Measurements from ENCODE around the gene VNN1. TPM values are rescaled to one million over a fixed set of nuclear protein-coding genes. Genes with fewer than 3 reads are reported as not detected.

Gene VNN1
- total RNA-seq, 4 donors from 2014 or later: 0.84 to 1.5 (median 1.4) TPM; not detected in 1

GRCh38 chr6:132751828-132752227, 38.0 kb upstream of the VNN1 start:
- WGBS, 2 donors: 76 to 77% methylated on average over 1 of the region's 1 CpG

GRCh38 chr6:132751306-132751705, 37.5 kb upstream of the VNN1 start:
- no peaks in the 10 kb centered on the region for H3K27me3 ChIP-seq
- DNase-seq (ENCODE audit: low spot score in 2 of 2): no peak
- no peaks in the 10 kb centered on the region for H3K9me3 ChIP-seq
- H3K4me3 ChIP-seq: no peak overlapping the region
- H3K27ac ChIP-seq: no peak overlapping the region
- WGBS, 2 donors: 75 to 80% methylated on average over 4 of the region's 4 CpGs
- no peaks in the 10 kb centered on the region for H3K36me3 ChIP-seq
- no peaks in the 10 kb centered on the region for H3K4me1 ChIP-seq
- TF ChIP-seq CTCF (IDR thresholded peaks at IDR 0.05): no peak
- TF ChIP-seq POLR2A (IDR thresholded peaks at IDR 0.05): no peak
- TF ChIP-seq EP300 (IDR thresholded peaks at IDR 0.05): peak; percentile 24 to 52

More at GRCh38 chr6:132751828-132752227, 38.0 kb upstream of the VNN1 start:
- Histone ChIP-seq H3K4me3 (no peak overlapping the region), H3K9me3 (no peaks in the 10 kb centered on the region), H3K36me3 (no peaks in the 10 kb centered on the region), H3K27ac (peak overlapping the region in 1 of 4 donors; percentile 55), H3K27me3 (no peaks in the 10 kb centered on the region), H3K4me1 (no peaks in the 10 kb centered on the region)
- DNase-seq (ENCODE audit: low spot score in 2 of 2): no peak
- TF ChIP-seq CTCF (IDR thresholded peaks at IDR 0.05): no peak
- TF ChIP-seq EP300 (IDR thresholded peaks at IDR 0.05): no peak
- no peak for TF ChIP-seq POLR2A (IDR thresholded peaks at IDR 0.05)

- DNase-seq (ENCODE audit: low spot score in 2 of 2): no peak
Observed at GRCh38 chr6:132750455-132751248, 36.8 kb upstream of the VNN1 start.

DNA sequence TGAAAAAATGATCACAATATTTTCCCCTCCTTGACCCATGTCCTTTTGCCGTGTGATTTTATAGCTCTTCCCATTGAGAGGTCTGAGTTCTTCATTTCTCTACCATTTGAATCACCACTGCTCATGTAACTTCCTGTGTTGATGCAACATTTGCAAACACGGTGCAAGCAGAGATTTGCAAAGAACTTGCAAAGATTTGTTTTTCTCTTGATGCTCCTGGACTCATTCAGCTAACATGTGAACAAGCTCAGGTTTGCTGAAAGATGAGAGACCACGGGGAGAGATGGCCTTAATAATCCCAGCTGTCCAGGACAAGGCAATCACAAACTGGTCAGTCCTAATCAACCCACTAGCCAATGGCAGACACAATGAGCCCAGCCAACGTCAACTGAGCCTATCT, 35.3 kb upstream of the VNN1 start:
- WGBS, 2 donors: 53 to 68% methylated on average over 4 of the region's 4 CpGs
- Histone ChIP-seq H3K9me3 (no peaks in the 10 kb centered on the region), H3K4me3 (no peak overlapping the region), H3K36me3 (no peaks in the 10 kb centered on the region), H3K4me1 (no peaks in the 10 kb centered on the region), H3K27ac (peak overlapping the region in 1 of 4 donors; percentile 9), H3K27me3 (no peaks in the 10 kb centered on the region)
- TF ChIP-seq POLR2A (IDR thresholded peaks at IDR 0.05) (no peak), CTCF (IDR thresholded peaks at IDR 0.05) (no peak), EP300 (IDR thresholded peaks at IDR 0.05) (peak in 1 of 2 donors; percentile 75)
- peak in 1 of 2 donors; percentile 25 for DNase-seq (ENCODE audit: low spot score in 2 of 2)

More at GRCh38 chr6:132750455-132751248, 36.8 kb upstream of the VNN1 start:
- no peak for TF ChIP-seq POLR2A (IDR thresholded peaks at IDR 0.05)
- WGBS, 2 donors: 77 to 79% methylated on average over 8 of the region's 8 CpGs
- no peaks in the 10 kb centered on the region for H3K4me1 ChIP-seq
- no peaks in the 10 kb centered on the region for H3K36me3 ChIP-seq
- no peak overlapping the region for H3K4me3 ChIP-seq
- H3K27ac ChIP-seq: peak overlapping the region in 1 of 4 donors; percentile 17
- no peaks in the 10 kb centered on the region for H3K9me3 ChIP-seq
- H3K27me3 ChIP-seq: no peaks in the 10 kb centered on the region

DNA sequence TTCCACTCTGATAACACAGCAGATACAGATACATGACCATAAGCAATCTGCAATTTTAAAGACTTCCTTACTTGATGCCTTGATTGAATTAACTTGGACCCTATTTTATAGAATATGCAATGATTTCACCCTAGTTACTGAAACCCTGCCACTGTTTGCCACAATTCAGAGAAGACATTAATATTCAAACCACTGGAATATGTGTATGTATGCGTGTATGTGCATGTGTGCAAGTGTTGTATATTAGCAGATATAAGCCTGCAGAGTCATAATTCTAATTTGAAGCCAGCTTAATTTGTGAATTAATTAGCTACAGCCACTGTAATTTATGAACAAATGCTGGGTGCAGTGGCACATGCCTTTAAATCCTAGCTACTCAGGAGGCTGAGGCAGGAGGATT, 34.6 kb upstream of the VNN1 start:
- TF ChIP-seq POLR2A (IDR thresholded peaks at IDR 0.05): no peak
- no peak for TF ChIP-seq EP300 (IDR thresholded peaks at IDR 0.05)
- no peak for TF ChIP-seq CTCF (IDR thresholded peaks at IDR 0.05)
- 92 to 100% methylated on average over 1 of the region's 1 CpG for WGBS, 2 donors
- no peaks in the 10 kb centered on the region for H3K36me3 ChIP-seq
- no peaks in the 10 kb centered on the region for H3K9me3 ChIP-seq
- H3K4me1 ChIP-seq: no peaks in the 10 kb centered on the region
- no peak overlapping the region for H3K27ac ChIP-seq
- no peaks in the 10 kb centered on the region for H3K27me3 ChIP-seq
- DNase-seq (ENCODE audit: low spot score in 2 of 2): no peak
- no peak overlapping the region for H3K4me3 ChIP-seq
